CD4-positive, alpha-beta memory T cell (primary cell): ENCODE results near the gene SAP30L. TPM values are rescaled to one million over a fixed set of nuclear protein-coding genes. Genes with fewer than 3 reads are reported as not detected.

Experiments
- CTCF ChIA-PET: fragments of 350-600 bp; sonication (Branson Sonifier 250); formaldehyde crosslinking; loops from one replicate; lab custom pipeline; 2021; ENCODE audit warnings: inconsistent platforms; ENCODE audit not compliant: partially characterized antibody; lab: Charles Lee
- POLR2A ChIA-PET: fragments of 350-600 bp; sonication (Branson Sonifier 250); formaldehyde crosslinking; loops from one replicate; lab custom pipeline; 2021; ENCODE audit not compliant: partially characterized antibody; lab: Charles Lee
- DNase-seq, 5 donors: peaks; one replicate each; pipeline versions ENCODE4 v3.0.0 to v3.0.0-alpha.2; 2020 to 2022; ENCODE audit warnings: mixed read lengths in 1 of 5
- H3K27ac ChIP-seq: one replicate; pipeline ENCODE4 v1.7.0; 2013; ENCODE audit warnings: low read depth, low read length
- H3K27me3 ChIP-seq: 2 replicates; pipeline ENCODE4 v1.7.0; 2013; ENCODE audit warnings: mild to moderate bottlenecking, low read length, moderate library complexity; ENCODE audit not compliant: insufficient read depth
- H3K36me3 ChIP-seq: 2 replicates; pipeline ENCODE4 v1.7.0; 2013; ENCODE audit warnings: mild to moderate bottlenecking, low read length, moderate library complexity; ENCODE audit not compliant: insufficient read depth
- H3K4me1 ChIP-seq: 2 replicates; pipeline ENCODE4 v1.7.0; 2013; ENCODE audit warnings: mild to moderate bottlenecking, low read length, moderate library complexity; ENCODE audit not compliant: insufficient read depth
- H3K4me3 ChIP-seq, 2 donors: one replicate each; pipeline ENCODE4 v1.7.0; 2013; ENCODE audit warnings: low read length in 2 of 2, mild to moderate bottlenecking in 1 of 2
- H3K9me3 ChIP-seq, 2 donors: one replicate each; pipeline ENCODE4 v1.7.0; 2013; ENCODE audit warnings: low read length in 2 of 2, control low read depth in 1 of 2; ENCODE audit not compliant: control insufficient read depth in 1 of 2
- H3K27ac Mint-ChIP-seq, 7 donors: one replicate each; pipeline ENCODE4 v1.8.0; 2020 to 2021; ENCODE audit warnings: mixed read lengths in 7 of 7, mild to moderate bottlenecking in 6 of 7, inconsistent platforms in 3 of 7, moderate library complexity in 3 of 7
- H3K27me3 Mint-ChIP-seq, 2 donors: one replicate each; pipeline ENCODE4 v1.8.0; 2020 to 2021; ENCODE audit warnings: mixed read lengths in 2 of 2
- H3K36me3 Mint-ChIP-seq, 2 donors: one replicate each; pipeline ENCODE4 v1.8.0; 2020 to 2021; ENCODE audit warnings: mixed read lengths in 2 of 2, inconsistent platforms in 1 of 2, mild to moderate bottlenecking in 1 of 2
- H3K4me1 Mint-ChIP-seq, 4 donors: one replicate each; pipeline ENCODE4 v1.8.0; 2020 to 2021; ENCODE audit warnings: mixed read lengths in 4 of 4, mild to moderate bottlenecking in 1 of 4
- H3K4me3 Mint-ChIP-seq, 8 donors: one replicate each; pipeline ENCODE4 v1.8.0; 2020 to 2021; ENCODE audit warnings: mixed read lengths in 8 of 8, mild to moderate bottlenecking in 7 of 8, moderate library complexity in 6 of 8, inconsistent platforms in 3 of 8
- H3K9me3 Mint-ChIP-seq, 8 donors: one replicate each; pipeline ENCODE4 v1.8.0; 2020 to 2021; ENCODE audit warnings: mixed read lengths in 8 of 8, mild to moderate bottlenecking in 5 of 8, inconsistent platforms in 3 of 8, moderate library complexity in 1 of 8
- intact Hi-C: fragments of 100-400 bp; cut with micrococcal nuclease; formaldehyde crosslinking; loops from one replicate; pipeline ENCODE4 v1.15.1; 2023
- polyA plus RNA-seq, 2 donors: library from polyadenylated mRNA; unstranded; fragments of 300-500 nt; fragmentation: Illumina TruSeq; gene quantifications; one replicate each; pipeline ENCODE4 v1.2.3, GENCODE V29; 2021
- total RNA-seq, 2 experiments: library from RNA; stranded (reverse); gene quantifications; one replicate each; pipeline ENCODE4 v1.2.3, GENCODE V29; 2021

Gene SAP30L
- total and polyA plus RNA-seq, 4 experiments from 2014 or later = 19.4 to 47.5 (median 40.8) TPM

DNA sequence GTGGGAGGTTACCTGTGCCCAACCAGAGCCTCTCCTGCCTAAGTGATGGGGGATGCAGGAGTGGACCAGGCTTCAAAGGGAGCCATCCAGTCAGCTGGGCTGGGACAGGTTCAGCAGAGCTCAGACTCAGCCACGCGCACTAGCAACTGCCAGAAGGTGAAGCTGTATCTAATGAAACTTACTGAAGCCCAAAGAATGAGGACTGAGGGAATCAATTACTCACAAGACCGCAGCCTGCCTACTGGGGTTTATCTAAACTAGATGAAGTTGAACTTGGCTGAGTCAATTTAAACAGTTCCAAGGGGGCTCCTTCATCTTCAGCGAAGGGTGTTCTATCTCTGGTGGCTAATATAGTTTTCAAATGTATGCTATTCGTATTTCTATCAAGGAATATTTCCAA lies 20.9 kb downstream of the SAP30L start:
- ChIA-PET POLR2A (interaction anchor here (1.2 kb wide), 1 partner anchor 18 kb away, joined by 4 read pairs; no protein-coding TSS in a partner anchor), CTCF (interaction anchor here (1.0 to 2.6 kb wide), 14 partner anchors 8 to 174 kb away, joined by 3 to 13 read pairs (median 5); no protein-coding TSS in a partner anchor)
- Histone ChIP-seq H3K27ac (no peak overlapping the region), H3K9me3 (no peaks in the 10 kb centered on the region), H3K36me3 (no peaks in the 10 kb centered on the region), H3K4me1 (peaks cover 10% of the 10 kb centered on the region), H3K27me3 (peaks cover 9% of the 10 kb centered on the region), H3K4me3 (no peak overlapping the region)
- no peak overlapping the region for H3K4me3 Mint-ChIP-seq
- no peak overlapping the region for H3K27ac Mint-ChIP-seq
- peaks cover 20 to 29% of the 10 kb centered on the region in 2 donors for H3K27me3 Mint-ChIP-seq
- H3K4me1 Mint-ChIP-seq = peaks cover 0 to 11% (median 9%) of the 10 kb centered on the region in 4 donors
- DNase-seq = no peak
- peaks cover 2 to 5% of the 10 kb centered on the region in 2 donors for H3K36me3 Mint-ChIP-seq
- no peaks in the 10 kb centered on the region for H3K9me3 Mint-ChIP-seq
- intact Hi-C loops = loop anchor here (1.0 to 10.0 kb wide), 5 partner anchors 146 to 678 kb away; no protein-coding TSS in a partner anchor

DNA sequence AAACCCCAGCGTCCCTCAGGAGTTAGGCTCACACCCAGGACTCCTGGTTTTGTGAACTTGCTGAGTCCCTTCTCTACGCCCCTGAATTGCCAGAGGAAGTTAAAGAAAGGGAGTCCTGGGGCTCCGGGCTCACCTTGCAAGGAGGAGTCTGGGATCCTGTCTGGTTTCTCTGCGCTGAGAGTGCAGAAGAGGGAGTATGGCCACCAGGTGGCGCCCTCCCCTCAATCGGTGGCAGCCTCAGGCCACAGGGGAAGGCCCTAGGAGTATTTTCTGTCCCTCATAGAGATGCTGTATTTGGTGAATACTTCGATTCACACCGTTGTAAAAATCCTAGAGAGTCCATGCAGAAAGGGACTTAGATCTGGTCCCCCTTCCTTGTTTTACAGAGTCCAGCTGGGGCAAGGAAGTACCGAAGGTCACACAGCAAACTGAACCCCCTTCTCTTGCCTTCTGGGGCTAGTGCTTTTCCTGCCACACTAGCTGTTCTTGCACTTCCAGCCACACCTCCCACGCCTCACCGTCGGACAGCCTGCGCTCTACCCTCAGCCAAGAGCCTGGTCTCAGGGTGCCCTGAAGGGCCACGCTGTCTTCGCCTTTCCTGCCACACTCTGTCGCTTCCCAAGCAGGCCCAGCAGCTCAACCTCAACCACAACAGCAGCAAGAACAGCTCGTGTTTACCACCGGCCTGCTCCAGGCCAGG lies 22.0 kb downstream of the SAP30L start:
- Histone ChIP-seq H3K36me3 (no peaks in the 10 kb centered on the region), H3K27me3 (peaks cover 18% of the 10 kb centered on the region), H3K4me1 (peaks cover 12% of the 10 kb centered on the region), H3K27ac (no peak overlapping the region), H3K4me3 (no peak overlapping the region), H3K9me3 (no peaks in the 10 kb centered on the region)
- intact Hi-C loops = loop anchor here (1.0 to 10.0 kb wide), 5 partner anchors 144 to 677 kb away; no protein-coding TSS in a partner anchor
- H3K4me1 Mint-ChIP-seq = peaks cover 0 to 15% (median 10%) of the 10 kb centered on the region in 4 donors
- H3K36me3 Mint-ChIP-seq = peaks cover 0 to 2% of the 10 kb centered on the region in 2 donors
- H3K4me3 Mint-ChIP-seq = no peak overlapping the region
- POLR2A ChIA-PET = interaction anchor here (1.1 kb wide), 1 partner anchor 22 kb away, joined by 4 read pairs; no protein-coding TSS in a partner anchor
- no peak overlapping the region for H3K27ac Mint-ChIP-seq
- no peaks in the 10 kb centered on the region for H3K9me3 Mint-ChIP-seq
- DNase-seq = peak; percentile 51 to 62 (median 52)
- CTCF ChIA-PET = interaction anchor here (0.6 to 4.5 kb wide), 19 partner anchors 7 to 536 kb away, joined by 3 to 17 read pairs (median 4); partner anchors contain the start of gene HAND1
- H3K27me3 Mint-ChIP-seq = peaks cover 26 to 38% of the 10 kb centered on the region in 2 donors

DNA sequence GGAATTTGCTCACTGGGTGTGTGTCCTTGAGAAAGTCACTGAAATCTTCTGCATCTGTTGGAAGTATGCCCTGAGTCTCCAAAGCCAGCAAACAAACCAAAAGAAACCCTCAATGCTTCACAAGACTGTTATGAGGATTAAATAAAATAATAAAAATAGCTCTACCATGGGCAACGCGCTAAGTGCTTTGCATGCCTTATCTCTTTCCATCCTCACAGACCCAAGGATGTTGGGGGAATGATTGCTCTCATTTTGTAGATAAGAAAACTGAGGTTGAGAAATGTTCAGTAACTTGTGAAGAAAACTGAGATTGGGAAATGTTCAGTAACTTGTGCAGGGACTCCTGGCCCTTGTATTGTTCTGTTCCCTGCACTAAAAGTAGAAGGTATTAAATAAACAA lies 24.3 kb downstream of the SAP30L start:
- peaks cover 0 to 3% (median 0%) of the 10 kb centered on the region in 8 donors for H3K9me3 Mint-ChIP-seq
- DNase-seq = no peak
- ChIA-PET CTCF (interaction anchor here (0.7 to 4.5 kb wide), 4 partner anchors 10 to 548 kb away, joined by 3 to 17 read pairs (median 3); no protein-coding TSS in a partner anchor), POLR2A (interaction anchor here (0.6 kb wide), 1 partner anchor 969 kb away, joined by 3 read pairs; no protein-coding TSS in a partner anchor)
- peaks cover 17 to 38% (median 31%) of the 10 kb centered on the region in 4 donors for H3K4me1 Mint-ChIP-seq
- Histone ChIP-seq H3K27me3 (peaks cover 41% of the 10 kb centered on the region), H3K27ac (no peak overlapping the region), H3K36me3 (no peaks in the 10 kb centered on the region), H3K4me1 (peaks cover 35% of the 10 kb centered on the region), H3K4me3 (no peak overlapping the region), H3K9me3 (no peaks in the 10 kb centered on the region)
- no peaks in the 10 kb centered on the region for H3K36me3 Mint-ChIP-seq
- intact Hi-C loops = no loop called here
- H3K4me3 Mint-ChIP-seq = peak overlapping the region in 1 of 8 donors; percentile 25
- no peak overlapping the region for H3K27ac Mint-ChIP-seq
- peaks cover 44 to 58% of the 10 kb centered on the region in 2 donors for H3K27me3 Mint-ChIP-seq

DNA sequence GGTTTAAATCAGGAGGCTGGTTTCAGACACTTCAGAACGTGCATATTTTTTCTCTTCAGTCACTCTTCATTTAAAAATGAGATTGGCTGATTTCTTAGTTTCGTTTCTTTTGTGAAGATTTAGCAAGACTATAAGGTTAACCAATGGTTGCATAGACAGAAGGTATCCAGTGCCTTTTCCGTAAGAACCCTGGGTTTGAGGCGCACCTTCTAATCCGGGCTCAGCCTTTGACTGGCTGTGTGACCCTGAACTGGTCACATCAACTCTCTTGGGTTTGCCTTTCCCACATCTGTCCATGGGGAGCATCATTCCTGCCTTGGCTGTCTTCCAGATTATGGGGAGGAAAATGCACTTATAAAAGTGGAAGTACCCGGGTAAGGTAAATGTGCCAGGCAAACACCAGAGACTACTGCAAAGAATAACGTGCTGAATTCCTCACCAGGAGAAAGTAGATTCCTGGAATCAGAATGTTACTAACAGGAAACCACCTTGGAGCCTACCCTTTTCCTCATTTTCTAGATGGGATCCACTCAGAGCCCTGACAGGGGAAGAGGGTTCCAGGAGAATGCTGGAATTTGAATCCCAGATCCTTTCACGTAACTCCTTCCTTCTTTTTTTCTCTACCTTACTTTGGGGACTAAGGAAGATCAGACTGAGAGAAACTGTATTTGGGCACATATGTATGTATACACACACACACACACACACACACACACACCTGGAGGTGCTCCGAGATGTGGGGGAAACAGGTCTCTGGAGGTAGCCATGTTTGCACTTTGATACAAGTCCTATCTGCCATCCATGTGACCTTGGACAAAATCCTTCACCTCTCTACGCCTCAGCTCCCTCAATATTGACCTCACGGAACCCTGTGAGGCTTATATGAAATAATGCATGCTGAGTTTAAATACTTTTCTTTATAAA lies 25.4 kb downstream of the SAP30L start:
- Histone ChIP-seq H3K36me3 (no peaks in the 10 kb centered on the region), H3K4me1 (peaks cover 45% of the 10 kb centered on the region), H3K27ac (no peak overlapping the region), H3K9me3 (no peaks in the 10 kb centered on the region), H3K27me3 (peaks cover 51% of the 10 kb centered on the region), H3K4me3 (no peak overlapping the region)
- intact Hi-C loops = no loop called here
- peaks cover 51 to 65% of the 10 kb centered on the region in 2 donors for H3K27me3 Mint-ChIP-seq
- ChIA-PET POLR2A (no interaction called here), CTCF (interaction anchor here (1.2 to 4.5 kb wide), 2 partner anchors 11 to 66 kb away, joined by 3 to 17 read pairs; no protein-coding TSS in a partner anchor)
- H3K4me3 Mint-ChIP-seq = peak overlapping the region in 4 of 8 donors; percentile 21 to 36 (median 30)
- H3K9me3 Mint-ChIP-seq = peaks cover 0 to 3% (median 0%) of the 10 kb centered on the region in 8 donors
- peaks cover 24 to 48% (median 40%) of the 10 kb centered on the region in 4 donors for H3K4me1 Mint-ChIP-seq
- H3K27ac Mint-ChIP-seq = peak overlapping the region in 1 of 7 donors; percentile 37
- no peaks in the 10 kb centered on the region for H3K36me3 Mint-ChIP-seq
- DNase-seq = no peak

DNA sequence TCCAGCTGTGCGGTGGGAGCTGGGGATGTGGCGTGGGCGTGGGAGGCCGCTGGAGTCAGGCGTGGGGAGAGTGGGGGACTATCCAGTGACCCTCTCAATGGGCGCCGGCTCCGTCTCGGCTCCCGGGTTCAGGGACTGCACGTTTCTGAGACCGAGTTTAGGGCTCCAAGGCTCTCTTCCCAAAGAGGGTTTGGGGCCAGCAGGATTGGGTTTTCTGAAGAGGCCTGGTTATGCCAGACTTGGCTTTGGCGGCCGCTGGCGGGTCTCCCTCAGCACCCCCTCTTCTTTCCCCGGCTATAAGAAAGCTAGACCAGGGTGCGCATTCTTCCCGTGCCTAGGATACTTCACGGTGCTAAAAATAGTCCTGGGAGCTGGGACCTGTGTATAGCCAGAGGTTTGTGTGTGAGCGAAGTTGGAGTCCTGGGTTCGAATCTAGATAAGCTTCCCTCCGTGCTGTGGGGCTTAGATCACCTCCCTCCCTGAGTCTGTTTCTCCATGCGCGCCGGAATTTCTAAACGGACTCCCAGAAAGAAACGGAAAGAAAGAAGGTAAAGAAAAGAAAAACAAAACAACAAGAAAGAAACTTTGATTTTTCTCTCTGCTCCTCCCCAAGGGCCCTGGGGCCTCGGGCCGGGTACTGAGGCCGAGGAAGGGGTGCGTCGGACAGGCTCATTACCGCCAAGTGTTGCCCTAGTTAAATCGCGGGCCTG lies 27.2 kb downstream of the SAP30L start:
- Histone ChIP-seq H3K27me3 (peaks cover 67% of the 10 kb centered on the region), H3K36me3 (no peaks in the 10 kb centered on the region), H3K4me1 (peaks cover 63% of the 10 kb centered on the region), H3K27ac (no peak overlapping the region), H3K4me3 (no peak overlapping the region), H3K9me3 (no peaks in the 10 kb centered on the region)
- H3K36me3 Mint-ChIP-seq = no peaks in the 10 kb centered on the region
- peaks cover 0 to 3% (median 0%) of the 10 kb centered on the region in 8 donors for H3K9me3 Mint-ChIP-seq
- ChIA-PET POLR2A (interaction anchor here (1.1 kb wide), 1 partner anchor 11 kb away, joined by 4 read pairs; no protein-coding TSS in a partner anchor), CTCF (interaction anchor here (0.9 kb wide), 1 partner anchor 16 kb away, joined by 3 read pairs; no protein-coding TSS in a partner anchor)
- intact Hi-C loops = no loop called here
- peaks cover 34 to 61% (median 52%) of the 10 kb centered on the region in 4 donors for H3K4me1 Mint-ChIP-seq
- no peak for DNase-seq
- H3K27ac Mint-ChIP-seq = peak overlapping the region in 1 of 7 donors; percentile 27
- peaks cover 63 to 75% of the 10 kb centered on the region in 2 donors for H3K27me3 Mint-ChIP-seq
- peak overlapping the region; percentile 15 to 73 (median 68) for H3K4me3 Mint-ChIP-seq

DNA sequence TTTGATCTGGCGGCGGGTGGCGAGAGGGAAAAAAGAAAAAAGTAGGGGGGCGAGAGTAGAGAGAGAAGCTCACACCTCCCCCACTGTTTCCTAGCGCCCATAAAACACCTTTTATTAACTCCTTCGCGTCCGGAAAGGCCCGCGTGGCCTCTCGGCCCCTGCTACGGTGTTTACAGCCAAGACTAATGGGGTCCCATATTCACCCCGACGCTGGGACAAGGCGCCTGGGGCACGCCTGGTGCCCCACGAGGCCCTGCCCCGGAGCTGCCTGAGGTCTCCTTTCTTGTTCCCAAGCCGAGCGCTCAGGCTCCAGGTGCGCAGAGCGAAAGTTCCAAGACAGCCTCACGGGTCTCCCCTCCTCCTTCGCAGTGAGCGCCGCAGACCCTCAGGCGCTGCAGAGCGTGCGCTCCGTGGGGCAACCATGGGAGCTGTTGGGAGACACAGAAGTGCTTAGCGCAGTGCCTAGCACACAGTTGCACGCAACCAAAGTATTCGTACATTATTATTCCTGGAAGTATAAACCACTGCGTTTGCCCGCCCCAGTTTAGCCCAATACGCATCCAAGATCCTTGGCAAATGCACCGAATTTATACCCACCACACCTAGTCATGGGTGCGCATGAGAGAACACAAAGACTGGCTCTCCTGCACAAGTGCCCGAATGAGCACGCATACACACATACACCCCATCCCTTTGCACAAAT lies 27.9 kb downstream of the SAP30L start:
- Mint-ChIP-seq H3K36me3 (no peaks in the 10 kb centered on the region), H3K27me3 (peaks cover 64 to 74% of the 10 kb centered on the region in 2 donors), H3K4me3 (peak overlapping the region; percentile 41 to 78 (median 68)), H3K9me3 (peaks cover 0 to 3% (median 0%) of the 10 kb centered on the region in 8 donors), H3K27ac (peak overlapping the region in 1 of 7 donors; percentile 52), H3K4me1 (peaks cover 34 to 61% (median 53%) of the 10 kb centered on the region in 4 donors)
- no peaks in the 10 kb centered on the region for H3K9me3 ChIP-seq
- ChIA-PET POLR2A (interaction anchor here (1.1 kb wide), 2 partner anchors 10 to 27 kb away, joined by 3 to 4 read pairs; no protein-coding TSS in a partner anchor), CTCF (interaction anchor here (0.9 kb wide), 1 partner anchor 16 kb away, joined by 3 read pairs; no protein-coding TSS in a partner anchor)
- DNase-seq = no peak
- no peak overlapping the region for H3K27ac ChIP-seq
- peaks cover 70% of the 10 kb centered on the region for H3K27me3 ChIP-seq
- H3K36me3 ChIP-seq = no peaks in the 10 kb centered on the region
- no peak overlapping the region for H3K4me3 ChIP-seq
- intact Hi-C loops = no loop called here
- H3K4me1 ChIP-seq = peaks cover 70% of the 10 kb centered on the region
